Panc1 (cell line): ENCODE data around the gene HPCAL1.

Experiments
- POLR2AphosphoS5 ChIP-seq: IDR thresholded peaks from 2 replicates; pipeline ENCODE4 v1.6.1; 2012; ENCODE audit warnings: mild to moderate bottlenecking, low read depth, low read length, moderate library complexity
- TF ChIP-seq, protein P1 (sequence below), 2 experiments: IDR thresholded peaks; 2 replicates each; pipeline ENCODE4 v1.6.1; 2011 to 2012; ENCODE audit warnings: low read depth in 2 of 2, control low read depth in 1 of 2, low read length in 1 of 2, mild to moderate bottlenecking in 1 of 2, moderate library complexity in 1 of 2; ENCODE audit not compliant: insufficient read depth in 1 of 2
- TF ChIP-seq, protein P2 (sequence below): fragments of 450-650 bp; IDR thresholded peaks from 2 replicates; pipeline ENCODE4 v1.5.1; 2017; ENCODE audit warnings: mild to moderate bottlenecking

DNA sequence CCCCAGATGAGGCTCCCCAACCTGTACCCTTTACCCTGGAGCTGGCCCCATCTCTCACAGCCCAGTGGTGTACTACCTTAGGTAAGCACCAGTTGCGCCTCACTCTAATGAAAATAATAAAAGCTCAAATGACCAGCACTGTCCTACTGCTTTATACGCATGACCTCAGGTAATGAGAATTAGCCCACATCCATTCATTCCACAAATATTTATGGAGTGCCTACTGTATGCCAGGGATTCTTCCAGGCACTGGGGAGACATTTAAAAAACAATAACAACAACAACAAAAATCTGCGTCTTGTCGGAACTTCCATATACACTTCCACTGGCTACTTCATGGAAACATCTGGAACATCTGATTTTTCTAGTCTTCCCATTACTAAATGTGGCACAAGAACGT, 20.8 kb downstream of the HPCAL1 start:
- TF ChIP-seq, protein P1, sequence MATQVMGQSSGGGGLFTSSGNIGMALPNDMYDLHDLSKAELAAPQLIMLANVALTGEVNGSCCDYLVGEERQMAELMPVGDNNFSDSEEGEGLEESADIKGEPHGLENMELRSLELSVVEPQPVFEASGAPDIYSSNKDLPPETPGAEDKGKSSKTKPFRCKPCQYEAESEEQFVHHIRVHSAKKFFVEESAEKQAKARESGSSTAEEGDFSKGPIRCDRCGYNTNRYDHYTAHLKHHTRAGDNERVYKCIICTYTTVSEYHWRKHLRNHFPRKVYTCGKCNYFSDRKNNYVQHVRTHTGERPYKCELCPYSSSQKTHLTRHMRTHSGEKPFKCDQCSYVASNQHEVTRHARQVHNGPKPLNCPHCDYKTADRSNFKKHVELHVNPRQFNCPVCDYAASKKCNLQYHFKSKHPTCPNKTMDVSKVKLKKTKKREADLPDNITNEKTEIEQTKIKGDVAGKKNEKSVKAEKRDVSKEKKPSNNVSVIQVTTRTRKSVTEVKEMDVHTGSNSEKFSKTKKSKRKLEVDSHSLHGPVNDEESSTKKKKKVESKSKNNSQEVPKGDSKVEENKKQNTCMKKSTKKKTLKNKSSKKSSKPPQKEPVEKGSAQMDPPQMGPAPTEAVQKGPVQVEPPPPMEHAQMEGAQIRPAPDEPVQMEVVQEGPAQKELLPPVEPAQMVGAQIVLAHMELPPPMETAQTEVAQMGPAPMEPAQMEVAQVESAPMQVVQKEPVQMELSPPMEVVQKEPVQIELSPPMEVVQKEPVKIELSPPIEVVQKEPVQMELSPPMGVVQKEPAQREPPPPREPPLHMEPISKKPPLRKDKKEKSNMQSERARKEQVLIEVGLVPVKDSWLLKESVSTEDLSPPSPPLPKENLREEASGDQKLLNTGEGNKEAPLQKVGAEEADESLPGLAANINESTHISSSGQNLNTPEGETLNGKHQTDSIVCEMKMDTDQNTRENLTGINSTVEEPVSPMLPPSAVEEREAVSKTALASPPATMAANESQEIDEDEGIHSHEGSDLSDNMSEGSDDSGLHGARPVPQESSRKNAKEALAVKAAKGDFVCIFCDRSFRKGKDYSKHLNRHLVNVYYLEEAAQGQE (IDR thresholded peaks at IDR 0.05; ENCODE audit: insufficient read depth in 1 of 2, low read depth in 2 of 2, low read length in 1 of 2) = no peak
- TF ChIP-seq, protein P2, sequence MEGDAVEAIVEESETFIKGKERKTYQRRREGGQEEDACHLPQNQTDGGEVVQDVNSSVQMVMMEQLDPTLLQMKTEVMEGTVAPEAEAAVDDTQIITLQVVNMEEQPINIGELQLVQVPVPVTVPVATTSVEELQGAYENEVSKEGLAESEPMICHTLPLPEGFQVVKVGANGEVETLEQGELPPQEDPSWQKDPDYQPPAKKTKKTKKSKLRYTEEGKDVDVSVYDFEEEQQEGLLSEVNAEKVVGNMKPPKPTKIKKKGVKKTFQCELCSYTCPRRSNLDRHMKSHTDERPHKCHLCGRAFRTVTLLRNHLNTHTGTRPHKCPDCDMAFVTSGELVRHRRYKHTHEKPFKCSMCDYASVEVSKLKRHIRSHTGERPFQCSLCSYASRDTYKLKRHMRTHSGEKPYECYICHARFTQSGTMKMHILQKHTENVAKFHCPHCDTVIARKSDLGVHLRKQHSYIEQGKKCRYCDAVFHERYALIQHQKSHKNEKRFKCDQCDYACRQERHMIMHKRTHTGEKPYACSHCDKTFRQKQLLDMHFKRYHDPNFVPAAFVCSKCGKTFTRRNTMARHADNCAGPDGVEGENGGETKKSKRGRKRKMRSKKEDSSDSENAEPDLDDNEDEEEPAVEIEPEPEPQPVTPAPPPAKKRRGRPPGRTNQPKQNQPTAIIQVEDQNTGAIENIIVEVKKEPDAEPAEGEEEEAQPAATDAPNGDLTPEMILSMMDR = no peak
- TF ChIP-seq POLR2AphosphoS5 = no peak
